Left lung (tissue), 10 donors: Measurements from ENCODE around the gene OR51G2. TPM values are rescaled to one million over a fixed set of nuclear protein-coding genes. Genes with fewer than 3 reads are reported as not detected.

Experiments used
- ATAC-seq: fragments of 200-7000 bp; cut with Tn5 transposase; one replicate; pipeline ENCODE4 v1.9.1; 2020; ENCODE audit warnings: moderate library complexity
- DNase-seq, 4 donors: peaks; one replicate each; pipeline ENCODE4 v3.0.0-alpha.2; 2013 to 2020
- H3K27ac ChIP-seq, 2 donors: fragments of 200-600 bp; sonication (generic) in 1 of 2; one replicate each; pipeline versions ENCODE4 v1.5.0 to v1.8.0; 2020 to 2021
- H3K27me3 ChIP-seq, 2 donors: fragments of 200-600 bp; sonication (generic) in 1 of 2; one replicate each; pipeline versions ENCODE4 v1.5.0 to v1.8.0; 2020 to 2021
- H3K36me3 ChIP-seq, 2 donors: fragments of 200-600 bp; sonication (generic) in 1 of 2; one replicate each; pipeline versions ENCODE4 v1.5.0 to v1.8.0; 2020 to 2021
- H3K4me1 ChIP-seq, 2 donors: fragments of 200-600 bp; one replicate each; pipeline ENCODE4 v1.8.0; 2021
- H3K4me3 ChIP-seq, 2 donors: fragments of 200-600 bp; sonication (generic) in 1 of 2; one replicate each; pipeline versions ENCODE4 v1.5.0 to v1.8.0; 2020 to 2021; ENCODE audit warnings: mild to moderate bottlenecking in 1 of 2
- H3K9me3 ChIP-seq, 2 donors: fragments of 200-600 bp; sonication (generic) in 1 of 2; one replicate each; pipeline versions ENCODE4 v1.5.0 to v1.8.0; 2020 to 2021
- intact Hi-C, 2 donors: fragments of 100-400 bp; cut with DNase I; formaldehyde crosslinking; loops; one replicate each; pipeline versions ENCODE4 v1.11.2 to v1.14.2; 2022
- polyA plus RNA-seq, 6 donors: library from polyadenylated mRNA; unstranded; fragments of 120-200 nt; gene quantifications; one replicate each; pipeline ENCODE4 v1.2.1, GENCODE V29; 2013; ENCODE audit not compliant: insufficient read length in 6 of 6
- total RNA-seq, 2 donors: library from RNA; stranded (reverse); fragmentation: NEBNext Ultra II Directional; extraction: Animal tissue kit (Norgen Biotek cat#: 25700); gene quantifications; one replicate each; pipeline ENCODE4 v1.2.1, GENCODE V29; 2021
- TF ChIP-seq, protein P1 (sequence below), 2 donors: fragments of 200-600 bp; sonication (generic) in 1 of 2; IDR thresholded peaks; one replicate each; pipeline versions ENCODE4 v1.5.0 to v1.8.0; 2021; ENCODE audit warnings: antibody characterized with exemption in 2 of 2
- donor health status: DM: no; HTN: yes; CAD: no.
- donor health status: DM: no; HTN: no; CAD: no.

OR51G2 gene
- total and polyA plus RNA-seq, 8 donors: not detected

DNA sequence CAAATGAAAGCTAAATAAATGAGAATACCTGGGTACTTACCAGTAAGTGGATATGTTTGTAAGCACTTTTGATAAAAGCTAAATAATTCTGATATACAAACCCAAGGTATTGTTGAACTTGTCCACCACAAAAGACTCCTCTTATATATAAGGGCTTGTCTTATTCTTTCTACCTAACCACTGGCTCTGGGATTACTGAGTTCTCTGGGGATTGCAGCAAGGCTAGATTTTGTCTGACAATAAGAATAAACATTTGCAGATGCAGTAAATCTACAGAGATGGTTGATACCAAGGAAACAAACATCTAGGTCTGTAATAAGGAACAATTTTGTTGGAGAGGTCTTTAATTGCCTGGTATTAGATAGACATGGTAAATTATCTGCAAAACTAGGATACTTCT, 28.4 kb upstream of the OR51G2 start, which contains the start of gene OR51A4:
Gene OR51A4, minus strand, starts transcription at position 101 of the 400 bp plus-strand sequence. CDS start 505 bp downstream, outside the sequence.
- Histone ChIP-seq H3K27me3 (no peaks in the 10 kb centered on the region), H3K9me3 (no peaks in the 10 kb centered on the region), H3K4me3 (no peak within 1 kb of the TSS), H3K36me3 (no peaks in the 10 kb centered on the region), H3K4me1 (no peaks in the 10 kb centered on the region), H3K27ac (no peak within 1 kb of the TSS)
- ATAC-seq (no peak), DNase-seq (no peak)
- TF ChIP-seq, protein P1, sequence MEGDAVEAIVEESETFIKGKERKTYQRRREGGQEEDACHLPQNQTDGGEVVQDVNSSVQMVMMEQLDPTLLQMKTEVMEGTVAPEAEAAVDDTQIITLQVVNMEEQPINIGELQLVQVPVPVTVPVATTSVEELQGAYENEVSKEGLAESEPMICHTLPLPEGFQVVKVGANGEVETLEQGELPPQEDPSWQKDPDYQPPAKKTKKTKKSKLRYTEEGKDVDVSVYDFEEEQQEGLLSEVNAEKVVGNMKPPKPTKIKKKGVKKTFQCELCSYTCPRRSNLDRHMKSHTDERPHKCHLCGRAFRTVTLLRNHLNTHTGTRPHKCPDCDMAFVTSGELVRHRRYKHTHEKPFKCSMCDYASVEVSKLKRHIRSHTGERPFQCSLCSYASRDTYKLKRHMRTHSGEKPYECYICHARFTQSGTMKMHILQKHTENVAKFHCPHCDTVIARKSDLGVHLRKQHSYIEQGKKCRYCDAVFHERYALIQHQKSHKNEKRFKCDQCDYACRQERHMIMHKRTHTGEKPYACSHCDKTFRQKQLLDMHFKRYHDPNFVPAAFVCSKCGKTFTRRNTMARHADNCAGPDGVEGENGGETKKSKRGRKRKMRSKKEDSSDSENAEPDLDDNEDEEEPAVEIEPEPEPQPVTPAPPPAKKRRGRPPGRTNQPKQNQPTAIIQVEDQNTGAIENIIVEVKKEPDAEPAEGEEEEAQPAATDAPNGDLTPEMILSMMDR (IDR thresholded peaks at IDR 0.05): no peak
- intact Hi-C loops: no loop called here

DNA sequence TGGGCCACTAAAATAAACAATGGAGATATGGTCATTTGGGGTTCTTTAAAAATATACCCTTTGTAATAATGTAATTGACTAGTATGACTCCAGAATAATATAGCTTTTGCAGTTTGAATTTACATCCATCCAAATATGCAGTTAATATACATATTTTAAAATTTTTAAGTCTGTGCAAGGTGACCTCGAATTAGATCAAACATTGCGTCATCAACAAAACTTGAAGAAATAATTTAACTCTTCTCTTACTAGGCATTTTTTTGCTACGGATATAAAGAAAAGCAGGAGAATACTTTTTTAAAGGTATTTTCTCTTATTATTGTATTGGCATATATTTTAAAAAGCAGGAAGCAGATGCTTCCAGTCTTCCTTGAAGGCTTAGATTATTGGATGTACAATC, 17.6 kb upstream of the OR51G2 start:
- no peaks in the 10 kb centered on the region for H3K27me3 ChIP-seq
- no peak overlapping the region for H3K27ac ChIP-seq
- TF ChIP-seq, protein P1 (IDR thresholded peaks at IDR 0.05): no peak
- no peaks in the 10 kb centered on the region for H3K9me3 ChIP-seq
- no peak overlapping the region for H3K4me3 ChIP-seq
- H3K36me3 ChIP-seq: no peaks in the 10 kb centered on the region
- H3K4me1 ChIP-seq: no peaks in the 10 kb centered on the region
- DNase-seq (no peak), ATAC-seq (no peak)
- intact Hi-C loops: no loop called here

GRCh38 chr11:4932751-4933150, 13.6 kb upstream of the OR51G2 start:
- Histone ChIP-seq H3K4me1 (no peaks in the 10 kb centered on the region), H3K9me3 (no peaks in the 10 kb centered on the region), H3K4me3 (no peak overlapping the region), H3K27me3 (no peaks in the 10 kb centered on the region), H3K36me3 (no peaks in the 10 kb centered on the region), H3K27ac (no peak overlapping the region)
- no peak for ATAC-seq
- DNase-seq: no peak
- intact Hi-C loops: no loop called here
- TF ChIP-seq, protein P1 (IDR thresholded peaks at IDR 0.05): no peak

DNA sequence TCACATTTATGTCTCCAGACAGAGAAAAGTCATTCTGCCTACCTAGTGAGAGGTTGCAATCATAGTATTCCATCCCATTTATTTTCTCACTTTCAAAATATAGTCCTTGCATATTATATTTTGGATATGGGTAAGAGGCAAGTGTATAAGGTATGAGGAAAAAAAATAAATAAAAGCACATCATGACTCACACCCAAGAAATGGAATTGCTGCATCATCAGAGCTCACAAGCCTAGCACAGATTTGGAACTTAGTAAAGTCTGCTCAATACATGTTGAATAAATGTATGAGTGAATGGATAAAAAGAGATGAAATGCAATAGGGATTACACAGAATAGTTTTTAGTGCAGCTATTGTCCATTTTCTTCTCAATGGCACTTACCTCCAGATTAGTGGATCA, 7.5 kb upstream of the OR51G2 start:
- ATAC-seq (no peak), DNase-seq (no peak)
- TF ChIP-seq, protein P1 (IDR thresholded peaks at IDR 0.05): no peak
- no peak overlapping the region for H3K27ac ChIP-seq
- no peaks in the 10 kb centered on the region for H3K36me3 ChIP-seq
- H3K4me1 ChIP-seq: no peaks in the 10 kb centered on the region
- intact Hi-C loops: no loop called here
- no peak overlapping the region for H3K4me3 ChIP-seq
- H3K9me3 ChIP-seq: no peaks in the 10 kb centered on the region
- no peaks in the 10 kb centered on the region for H3K27me3 ChIP-seq

DNA sequence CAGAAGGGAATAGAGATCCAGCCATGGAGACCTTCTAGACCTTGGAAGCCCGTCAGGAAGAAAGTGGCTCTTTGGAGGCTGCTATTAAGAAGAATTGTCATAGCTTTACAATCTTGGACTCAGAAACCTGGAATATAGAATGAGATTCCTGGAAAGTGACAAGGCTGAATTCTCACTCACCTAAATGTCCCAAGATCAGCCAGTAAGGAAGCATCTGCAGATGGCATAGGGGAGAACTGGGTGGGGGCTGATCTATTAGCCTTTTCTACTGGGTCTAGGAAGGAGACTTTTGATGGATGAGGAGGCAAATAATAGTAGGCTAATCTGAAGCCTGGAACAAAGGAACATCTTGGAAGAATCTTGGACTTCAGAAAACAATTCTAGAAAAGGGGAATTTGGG, 5.1 kb upstream of the OR51G2 start, which contains the start of gene OR51G1:
Gene OR51G1, minus strand, starts transcription at position 101 of the 400 bp plus-strand sequence. Its CDS starts 0 bp downstream, at position 101.
- no peaks in the 10 kb centered on the region for H3K36me3 ChIP-seq
- no peaks in the 10 kb centered on the region for H3K9me3 ChIP-seq
- TF ChIP-seq, protein P1 (IDR thresholded peaks at IDR 0.05): no peak
- H3K4me3 ChIP-seq: no peak within 1 kb of the TSS
- ATAC-seq: no peak
- no peak for DNase-seq
- no peak within 1 kb of the TSS for H3K27ac ChIP-seq
- no peaks in the 10 kb centered on the region for H3K27me3 ChIP-seq
- intact Hi-C loops: no loop called here
- H3K4me1 ChIP-seq: no peaks in the 10 kb centered on the region
